Measurements from ENCODE around the gene IDH3A. TPM values are rescaled to one million over a fixed set of nuclear protein-coding genes. Genes with fewer than 3 reads are reported as not detected.

The IDH3A gene
- 80.2 TPM for polyA plus RNA-seq (2012; ENCODE audit: missing spikeins)

DNA sequence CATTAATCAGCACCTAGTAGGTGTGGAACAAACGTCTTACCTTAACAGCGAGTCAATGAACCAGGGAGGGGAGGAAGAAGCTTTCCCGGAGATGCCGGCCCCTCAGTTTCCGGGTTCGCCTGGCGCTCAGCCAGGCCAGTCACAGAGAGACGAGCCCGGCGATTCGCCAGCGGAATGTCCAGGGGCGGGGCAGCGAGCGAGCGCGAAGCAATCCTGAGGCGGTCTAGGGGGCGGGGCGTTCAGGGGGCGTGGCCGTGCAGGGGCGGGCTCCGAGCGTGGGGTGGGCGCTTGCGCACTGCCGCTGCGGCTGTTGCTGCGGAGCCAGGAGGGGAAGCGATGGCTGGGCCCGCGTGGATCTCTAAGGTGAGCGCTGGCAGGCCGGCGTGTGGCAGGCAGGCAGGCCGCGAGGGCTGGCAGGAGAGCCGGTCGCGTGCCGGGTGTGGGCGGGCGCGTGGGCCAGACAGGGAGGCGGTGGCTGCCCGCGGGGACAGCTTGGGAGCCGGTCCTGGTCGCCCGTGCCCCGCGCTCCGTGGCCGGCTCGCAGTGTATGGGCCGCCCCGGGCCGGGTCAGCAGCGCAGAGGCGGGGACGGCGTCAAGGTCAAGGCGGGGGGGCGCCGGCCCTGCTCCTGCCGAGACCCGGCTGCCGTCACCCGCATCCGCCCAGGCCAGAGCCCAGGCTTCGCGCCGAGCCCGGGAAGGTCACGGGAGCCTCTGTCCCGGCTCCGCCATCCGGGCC, at the start of gene IDH3A:
IDH3A (plus strand) TSS at position 295 of the 737 bp plus-strand sequence; CDS start at position 337, 42 bp downstream.
- FAIRE-seq, result peak; percentile 97
- TF ChIP-seq TAF1 (IDR thresholded peaks at IDR 0.05; ENCODE audit: borderline replicate concordance, low read depth, low read length), result peak; percentile 77; the same call in 1 of the 2 replicates
- peak; percentile 93 for TF ChIP-seq POLR2AphosphoS5 (IDR thresholded peaks at IDR 0.05; ENCODE audit: low read depth, low read length)
- peak; percentile 85 for TF ChIP-seq POLR2A (IDR thresholded peaks at IDR 0.05; ENCODE audit: low read depth, low read length)

DNA sequence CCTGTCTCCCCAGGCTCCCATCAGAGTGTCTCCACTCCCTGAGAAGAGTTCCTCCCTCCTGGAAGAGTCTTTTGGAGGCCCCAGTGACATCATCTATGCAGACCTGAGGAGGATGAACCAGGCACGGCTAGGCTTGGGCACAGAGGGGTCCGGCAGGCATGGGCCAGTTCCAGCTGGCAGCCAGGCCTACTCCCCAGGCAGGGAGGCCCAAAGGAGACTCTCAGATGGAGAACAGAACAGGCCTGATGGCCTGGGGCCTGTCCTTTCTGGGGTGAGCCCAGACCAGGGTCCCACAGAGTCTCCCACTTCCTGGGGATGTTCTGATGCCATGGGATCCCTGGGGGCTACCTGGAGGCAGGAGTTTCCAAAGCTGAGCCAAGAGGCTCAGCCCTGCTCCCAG, 48.3 kb upstream of the IDH3A start:
- no peak for TF ChIP-seq TAF1 (IDR thresholded peaks at IDR 0.05; ENCODE audit: borderline replicate concordance, low read depth, low read length)
- TF ChIP-seq POLR2A (IDR thresholded peaks at IDR 0.05; ENCODE audit: low read depth, low read length), result no peak
- no peak for TF ChIP-seq POLR2AphosphoS5 (IDR thresholded peaks at IDR 0.05; ENCODE audit: low read depth, low read length)
- DNase-seq (ENCODE audit: insufficient read length) (no peak), FAIRE-seq (no peak)

More for the DNA sequence above, at the start of gene IDH3A:
- DNase-seq (ENCODE audit: insufficient read length), result peak; percentile 89

DNA sequence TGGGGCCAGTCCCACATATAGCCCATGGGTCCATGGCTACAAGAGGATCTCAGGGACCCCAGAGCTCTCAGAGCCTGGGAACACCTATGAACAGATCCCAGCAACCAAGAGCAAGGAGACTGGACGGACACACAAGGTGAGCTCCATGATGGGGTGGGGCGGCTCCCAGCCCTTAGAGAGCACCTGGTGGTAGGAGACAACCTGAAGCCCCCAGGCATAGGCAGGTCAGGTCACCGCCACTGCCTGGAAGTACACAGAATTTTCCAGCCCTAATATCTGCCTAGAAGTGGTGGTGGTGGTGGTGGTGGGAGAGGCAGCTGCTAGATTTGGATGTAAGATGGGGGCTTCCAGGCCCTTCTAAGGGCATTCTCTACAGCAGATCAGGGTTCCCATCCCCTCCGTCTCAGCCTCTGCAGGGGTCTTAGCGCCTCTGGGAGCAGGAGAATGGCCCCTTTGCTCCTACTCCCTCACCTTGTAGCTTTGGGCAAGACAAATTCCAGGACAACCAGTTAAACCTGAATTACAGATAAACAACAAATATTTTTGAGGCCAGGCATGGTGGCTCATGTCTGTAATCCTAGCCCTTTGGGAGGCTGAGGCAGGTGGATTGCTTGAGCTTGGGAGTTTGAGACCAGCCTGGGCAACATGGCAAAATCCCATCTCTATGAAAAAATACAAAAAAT, 47.6 kb upstream of the IDH3A start:
- FAIRE-seq (no peak), DNase-seq (ENCODE audit: insufficient read length) (no peak)
- TF ChIP-seq TAF1 (IDR thresholded peaks at IDR 0.05; ENCODE audit: borderline replicate concordance, low read depth, low read length), result no peak
- TF ChIP-seq POLR2A (IDR thresholded peaks at IDR 0.05; ENCODE audit: low read depth, low read length), result no peak
- TF ChIP-seq POLR2AphosphoS5 (IDR thresholded peaks at IDR 0.05; ENCODE audit: low read depth, low read length), result no peak

DNA sequence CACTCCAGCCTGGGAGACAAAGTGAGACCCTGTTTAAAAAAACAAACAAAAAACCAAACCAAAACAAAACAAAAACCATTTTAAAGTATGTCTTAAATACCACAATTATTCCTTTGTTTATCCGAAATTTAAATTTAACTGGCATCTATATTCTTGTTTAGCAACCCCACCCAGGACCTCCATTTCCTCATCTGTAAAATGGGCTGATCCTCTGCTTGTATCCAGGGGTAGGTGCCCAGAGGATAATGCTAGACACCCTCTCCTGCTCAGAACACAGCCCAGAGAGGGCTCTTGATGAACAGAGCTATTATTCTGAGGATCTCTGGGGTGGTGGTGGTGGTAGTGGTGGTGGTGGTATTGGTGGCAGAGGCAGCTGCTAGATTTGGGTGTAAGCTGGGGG, 47.0 kb upstream of the IDH3A start:
- no peak for TF ChIP-seq POLR2A (IDR thresholded peaks at IDR 0.05; ENCODE audit: low read depth, low read length)
- no peak for TF ChIP-seq POLR2AphosphoS5 (IDR thresholded peaks at IDR 0.05; ENCODE audit: low read depth, low read length)
- no peak for TF ChIP-seq TAF1 (IDR thresholded peaks at IDR 0.05; ENCODE audit: borderline replicate concordance, low read depth, low read length)
- DNase-seq (ENCODE audit: insufficient read length) (no peak), FAIRE-seq (no peak)

DNA sequence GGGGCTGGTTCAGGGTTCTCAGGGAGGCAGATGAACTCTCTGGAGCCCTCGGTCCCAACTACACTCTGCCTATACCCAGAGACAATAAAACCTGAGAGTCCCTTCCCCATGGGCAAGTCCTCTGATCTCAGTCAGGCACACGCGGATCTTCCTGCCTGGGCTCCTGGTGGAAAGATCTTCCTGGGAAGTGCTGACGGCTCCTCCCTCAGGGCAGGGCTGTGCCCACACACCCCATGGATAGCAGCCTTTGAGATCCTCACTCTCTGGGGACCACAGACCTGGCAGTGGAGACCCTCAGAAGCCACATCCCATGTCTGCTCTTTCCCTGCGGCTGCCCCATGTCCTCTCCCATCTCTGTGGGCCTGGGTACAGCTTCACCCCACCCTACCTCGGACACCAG, 46.4 kb upstream of the IDH3A start:
- FAIRE-seq, result no peak
- DNase-seq (ENCODE audit: insufficient read length), result no peak
- TF ChIP-seq TAF1 (IDR thresholded peaks at IDR 0.05; ENCODE audit: borderline replicate concordance, low read depth, low read length) (no peak), POLR2AphosphoS5 (IDR thresholded peaks at IDR 0.05; ENCODE audit: low read depth, low read length) (no peak), POLR2A (IDR thresholded peaks at IDR 0.05; ENCODE audit: low read depth, low read length) (no peak)

DNA sequence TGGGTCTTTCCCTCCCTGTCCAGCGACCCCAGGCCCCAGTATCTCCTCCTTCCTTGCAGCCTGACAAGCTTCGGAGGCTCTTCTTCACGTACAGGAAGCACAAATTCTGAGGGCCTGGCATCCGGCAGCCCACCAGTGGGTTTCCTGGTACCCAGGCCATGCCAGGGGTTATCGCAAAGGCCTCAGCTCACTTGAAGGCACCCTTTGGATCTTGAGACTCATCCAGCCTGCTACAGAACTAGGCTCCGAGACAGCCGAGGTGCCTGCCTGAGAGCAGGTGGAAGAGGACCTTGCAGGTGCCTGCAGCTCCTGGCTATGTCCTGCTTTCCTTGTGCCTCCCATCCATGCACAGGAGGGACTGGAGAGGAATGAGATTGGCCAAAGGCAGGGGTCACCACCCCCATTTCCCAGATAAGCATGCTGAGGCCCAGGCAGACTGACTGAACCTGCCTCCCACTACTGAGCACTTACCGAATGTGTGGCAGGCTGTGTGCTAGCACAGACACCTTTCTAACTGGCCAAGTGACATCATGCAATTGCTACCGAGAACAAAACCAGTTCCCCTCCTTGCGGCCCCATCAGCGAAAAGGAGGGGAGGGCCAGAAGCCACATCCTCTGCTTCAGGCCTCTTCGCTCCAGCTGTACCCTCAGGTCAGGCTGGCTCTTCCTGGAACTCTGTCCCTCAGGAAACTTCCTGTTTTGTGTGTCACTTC, 45.6 kb upstream of the IDH3A start:
- FAIRE-seq, result peak; percentile 88
- peak; percentile 69 for DNase-seq (ENCODE audit: insufficient read length)
- TF ChIP-seq TAF1 (IDR thresholded peaks at IDR 0.05; ENCODE audit: borderline replicate concordance, low read depth, low read length) (no peak), POLR2A (IDR thresholded peaks at IDR 0.05; ENCODE audit: low read depth, low read length) (peak; percentile 59), POLR2AphosphoS5 (IDR thresholded peaks at IDR 0.05; ENCODE audit: low read depth, low read length) (no peak)

DNA sequence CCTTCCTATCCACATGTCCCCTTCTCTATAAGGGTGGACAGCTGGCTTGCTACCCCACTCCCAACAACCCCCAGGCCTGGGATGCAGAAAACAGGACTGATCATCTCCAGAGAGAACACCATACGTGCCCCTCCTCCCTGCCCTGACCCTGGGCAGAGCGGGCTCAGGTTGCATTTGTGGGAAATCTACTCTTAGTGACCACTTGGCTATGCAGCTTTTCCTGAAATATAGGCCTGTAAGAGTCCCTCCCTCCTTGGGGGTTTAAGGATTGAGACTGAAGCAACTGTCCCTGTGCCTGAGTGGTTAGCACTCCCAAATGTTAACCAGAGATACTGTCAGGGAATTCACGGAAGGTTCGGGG, 45.1 kb upstream of the IDH3A start:
- no peak for TF ChIP-seq POLR2AphosphoS5 (IDR thresholded peaks at IDR 0.05; ENCODE audit: low read depth, low read length)
- no peak for TF ChIP-seq POLR2A (IDR thresholded peaks at IDR 0.05; ENCODE audit: low read depth, low read length)
- no peak for TF ChIP-seq TAF1 (IDR thresholded peaks at IDR 0.05; ENCODE audit: borderline replicate concordance, low read depth, low read length)
- FAIRE-seq (no peak), DNase-seq (ENCODE audit: insufficient read length) (no peak)

DNA sequence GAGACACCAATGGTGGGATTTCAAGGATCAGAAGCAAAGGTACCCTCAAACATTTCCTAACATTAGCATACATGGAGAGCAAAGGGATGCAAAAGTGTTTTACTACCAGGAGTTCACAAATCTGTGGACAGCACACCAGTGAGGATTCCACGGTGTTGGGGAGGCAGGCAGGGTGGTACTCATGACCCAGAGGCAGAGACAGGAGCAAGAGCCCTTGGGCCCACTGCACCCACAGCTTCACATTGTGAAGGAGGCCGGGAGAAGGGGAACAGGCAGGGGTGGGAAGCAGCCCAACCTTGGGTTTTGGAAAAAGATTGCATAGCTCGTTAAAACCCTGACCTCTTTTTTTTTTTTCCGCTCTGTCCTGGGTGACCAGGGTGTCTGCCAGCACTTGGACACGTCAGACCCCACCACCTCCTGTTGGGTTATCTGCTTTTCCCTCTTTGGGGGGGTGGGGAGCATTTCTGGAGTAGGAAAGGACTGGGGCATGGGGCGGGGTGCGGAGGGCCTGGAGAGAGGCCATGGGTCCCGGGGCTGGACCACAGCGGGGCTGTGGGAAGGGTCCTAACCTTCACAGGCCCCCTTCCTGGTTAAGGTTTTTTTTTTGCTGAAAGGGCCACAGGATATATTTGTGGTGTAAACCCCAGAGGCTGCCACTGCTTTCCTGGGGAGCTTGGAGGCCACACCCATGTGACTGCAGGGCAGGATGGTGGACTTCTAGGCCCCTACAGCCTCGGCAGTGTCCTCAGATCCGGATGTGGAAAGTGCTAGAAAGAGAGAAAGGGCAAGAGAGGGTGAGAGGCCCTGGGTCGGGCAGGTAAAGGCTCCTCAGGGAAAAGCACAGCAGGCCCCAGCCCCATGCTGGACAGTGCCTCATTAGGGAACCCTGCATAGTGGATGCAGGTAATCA, 44.3 kb upstream of the IDH3A start:
- no peak for TF ChIP-seq POLR2A (IDR thresholded peaks at IDR 0.05; ENCODE audit: low read depth, low read length)
- TF ChIP-seq TAF1 (IDR thresholded peaks at IDR 0.05; ENCODE audit: borderline replicate concordance, low read depth, low read length), result no peak
- no peak for TF ChIP-seq POLR2AphosphoS5 (IDR thresholded peaks at IDR 0.05; ENCODE audit: low read depth, low read length)
- no peak for DNase-seq (ENCODE audit: insufficient read length)
- no peak for FAIRE-seq

DNA sequence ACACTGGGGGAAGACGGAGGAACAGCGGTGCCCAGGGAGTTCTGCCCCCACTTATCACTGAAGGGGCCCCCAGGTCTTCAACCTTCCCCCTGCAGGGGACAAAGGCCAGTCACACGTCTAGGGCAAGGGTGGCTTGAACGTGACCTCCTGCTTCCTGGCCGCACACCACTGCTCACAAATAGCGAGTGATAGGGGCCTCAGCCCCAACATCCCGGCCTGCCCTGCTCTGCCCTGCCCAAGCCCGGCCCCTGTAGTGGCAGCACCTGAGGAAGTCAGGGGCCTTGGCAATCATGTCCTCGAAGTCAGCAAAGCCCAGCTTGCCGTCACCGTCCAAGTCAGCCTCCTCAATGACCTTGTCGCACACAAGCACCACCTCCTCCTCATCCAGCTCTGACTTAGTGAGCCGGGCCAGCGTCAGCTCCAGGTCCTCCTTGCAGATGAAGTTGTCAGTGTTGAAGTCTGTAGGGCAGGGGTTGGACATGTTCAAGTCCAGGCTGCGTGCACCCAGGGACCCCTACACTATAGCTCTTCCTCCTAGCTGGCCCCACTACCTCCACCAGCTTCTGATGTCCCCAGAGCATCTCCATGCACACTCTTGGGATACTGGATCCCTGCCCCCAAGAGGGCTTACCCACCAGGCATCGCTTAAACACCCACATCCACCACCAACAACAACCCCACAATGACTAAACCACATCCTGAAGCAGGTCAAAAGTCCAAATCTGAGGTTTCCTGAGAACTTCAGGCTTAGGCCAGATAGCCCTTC, 43.5 kb upstream of the IDH3A start:
- DNase-seq (ENCODE audit: insufficient read length) (no peak), FAIRE-seq (no peak)
- TF ChIP-seq TAF1 (IDR thresholded peaks at IDR 0.05; ENCODE audit: borderline replicate concordance, low read depth, low read length) (no peak), POLR2AphosphoS5 (IDR thresholded peaks at IDR 0.05; ENCODE audit: low read depth, low read length) (no peak), POLR2A (IDR thresholded peaks at IDR 0.05; ENCODE audit: low read depth, low read length) (no peak)

DNA sequence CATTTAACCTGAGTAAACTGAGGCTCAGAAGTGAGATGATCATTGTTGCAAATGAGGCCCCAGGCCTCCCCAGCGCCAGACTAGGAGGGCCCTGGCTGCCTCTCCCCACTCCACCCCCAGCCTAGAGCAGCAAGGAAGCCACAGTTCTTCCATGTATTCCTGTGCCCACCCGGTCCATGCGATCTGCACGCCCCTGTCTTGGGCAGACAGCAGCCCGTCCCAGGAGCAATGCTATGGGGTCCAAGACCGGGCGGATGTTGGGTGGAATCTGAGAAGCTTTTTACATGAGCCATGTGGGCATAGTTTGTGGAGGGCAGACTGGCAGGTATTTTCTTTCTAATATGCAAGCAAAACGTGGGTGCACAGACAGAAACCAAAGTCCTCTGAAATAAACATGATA, 41.7 kb upstream of the IDH3A start:
- TF ChIP-seq POLR2A (IDR thresholded peaks at IDR 0.05; ENCODE audit: low read depth, low read length) (no peak), TAF1 (IDR thresholded peaks at IDR 0.05; ENCODE audit: borderline replicate concordance, low read depth, low read length) (no peak), POLR2AphosphoS5 (IDR thresholded peaks at IDR 0.05; ENCODE audit: low read depth, low read length) (no peak)
- FAIRE-seq (no peak), DNase-seq (ENCODE audit: insufficient read length) (no peak)

Measured in GM12892 (cell line).